ENCODE results near the gene CCDC74A.
"Not testable (repeated sequence)": the region's sequence is repeated elsewhere in the genome, so short reads cannot be mapped to it uniquely, and the experiment has no call there.

The CCDC74A gene

DNA sequence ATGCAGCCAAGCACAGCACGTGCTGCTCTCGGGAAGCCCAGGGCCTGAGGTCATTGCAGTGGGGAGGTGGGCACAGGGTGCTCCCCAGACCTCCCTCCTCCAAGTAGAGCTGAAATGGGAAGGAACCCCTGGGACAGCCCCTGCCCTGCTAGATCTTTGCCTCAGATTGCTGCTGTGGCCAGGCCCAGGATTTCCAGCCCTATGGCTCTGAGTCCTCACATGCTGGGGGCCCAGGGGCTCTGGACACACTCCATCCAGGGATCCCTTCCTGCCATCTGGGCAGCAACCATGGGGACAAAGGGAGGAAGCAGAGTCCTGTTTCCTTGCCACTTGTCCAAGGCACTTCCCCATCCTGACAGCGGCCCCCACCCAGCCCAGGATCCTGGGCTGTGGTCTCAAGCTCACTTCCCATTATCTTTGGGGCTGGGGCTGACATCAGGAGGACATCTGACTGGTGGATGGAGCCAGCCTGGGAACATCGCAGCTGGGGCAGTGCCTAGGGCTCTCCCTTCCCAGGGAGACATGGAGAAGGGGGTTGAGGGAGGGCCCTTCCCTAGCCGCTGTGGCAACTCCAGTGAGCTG, 2.3 kb downstream of the CCDC74A start:
- not testable (repeated sequence) for DNase-seq

DNA sequence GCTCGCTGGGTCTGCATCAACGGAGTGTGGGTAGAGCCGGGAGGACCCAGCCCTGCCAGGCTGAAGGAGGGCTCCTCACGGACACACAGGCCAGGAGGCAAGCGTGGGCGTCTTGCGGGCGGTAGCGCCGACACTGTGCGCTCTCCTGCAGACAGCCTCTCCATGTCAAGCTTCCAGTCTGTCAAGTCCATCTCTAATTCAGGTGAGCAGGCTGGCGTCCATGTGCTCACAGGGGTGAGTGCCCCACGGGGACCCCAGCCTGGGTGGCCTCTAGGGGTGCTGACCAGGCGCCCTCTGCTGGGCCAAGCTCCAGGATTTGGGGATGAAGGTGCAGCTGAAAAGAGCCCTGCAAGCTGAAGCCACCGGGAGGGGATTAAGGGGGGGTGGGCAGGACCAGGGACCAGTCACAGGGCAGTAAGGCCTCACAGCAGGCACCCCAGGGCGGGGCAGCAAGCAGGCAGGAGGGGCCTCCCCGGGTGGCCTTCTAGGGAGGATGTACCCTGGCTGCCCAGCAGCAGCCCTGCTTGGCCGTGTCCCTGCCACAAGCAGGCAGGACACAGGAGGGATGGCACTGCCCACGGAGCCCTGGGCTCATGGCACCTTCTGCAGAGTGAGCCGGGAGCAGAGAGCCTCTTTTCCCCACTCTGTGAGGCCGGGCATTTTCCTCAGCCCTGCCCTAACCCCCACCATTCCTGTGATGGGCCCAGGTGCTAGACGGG, 3.1 kb downstream of the CCDC74A start:
- not testable (repeated sequence) for DNase-seq

DNA sequence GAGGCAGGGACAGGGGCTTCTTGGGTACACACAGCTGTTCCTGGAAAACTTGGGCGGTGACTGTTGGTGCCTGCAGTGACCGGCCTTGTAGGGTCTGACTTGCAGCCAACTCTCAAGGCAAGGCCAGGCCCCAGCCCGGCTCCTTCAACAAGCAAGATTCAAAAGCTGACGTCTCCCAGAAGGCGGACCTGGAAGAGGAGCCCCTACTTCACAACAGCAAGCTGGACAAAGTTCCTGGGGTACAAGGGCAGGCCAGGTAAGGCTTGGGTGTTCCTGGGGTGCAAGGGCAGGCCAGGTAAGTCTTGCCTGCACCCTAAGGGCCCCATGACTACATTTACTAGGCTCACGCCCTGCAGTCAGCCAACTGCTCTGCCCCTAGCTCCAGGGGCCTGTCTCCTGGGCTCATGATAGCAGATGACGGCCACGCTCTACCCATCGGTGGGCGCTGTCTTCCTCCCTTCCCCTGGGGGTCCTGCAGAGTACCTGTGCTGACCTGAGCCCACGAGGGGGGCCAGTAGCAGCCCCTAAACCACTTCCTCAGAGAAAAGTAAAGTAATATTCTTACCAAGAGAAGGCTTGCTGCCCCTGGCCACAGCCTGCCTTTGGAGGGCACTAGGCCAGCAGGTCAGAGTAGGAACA, 4.0 kb downstream of the CCDC74A start:
- DNase-seq, result not testable (repeated sequence)

DNA sequence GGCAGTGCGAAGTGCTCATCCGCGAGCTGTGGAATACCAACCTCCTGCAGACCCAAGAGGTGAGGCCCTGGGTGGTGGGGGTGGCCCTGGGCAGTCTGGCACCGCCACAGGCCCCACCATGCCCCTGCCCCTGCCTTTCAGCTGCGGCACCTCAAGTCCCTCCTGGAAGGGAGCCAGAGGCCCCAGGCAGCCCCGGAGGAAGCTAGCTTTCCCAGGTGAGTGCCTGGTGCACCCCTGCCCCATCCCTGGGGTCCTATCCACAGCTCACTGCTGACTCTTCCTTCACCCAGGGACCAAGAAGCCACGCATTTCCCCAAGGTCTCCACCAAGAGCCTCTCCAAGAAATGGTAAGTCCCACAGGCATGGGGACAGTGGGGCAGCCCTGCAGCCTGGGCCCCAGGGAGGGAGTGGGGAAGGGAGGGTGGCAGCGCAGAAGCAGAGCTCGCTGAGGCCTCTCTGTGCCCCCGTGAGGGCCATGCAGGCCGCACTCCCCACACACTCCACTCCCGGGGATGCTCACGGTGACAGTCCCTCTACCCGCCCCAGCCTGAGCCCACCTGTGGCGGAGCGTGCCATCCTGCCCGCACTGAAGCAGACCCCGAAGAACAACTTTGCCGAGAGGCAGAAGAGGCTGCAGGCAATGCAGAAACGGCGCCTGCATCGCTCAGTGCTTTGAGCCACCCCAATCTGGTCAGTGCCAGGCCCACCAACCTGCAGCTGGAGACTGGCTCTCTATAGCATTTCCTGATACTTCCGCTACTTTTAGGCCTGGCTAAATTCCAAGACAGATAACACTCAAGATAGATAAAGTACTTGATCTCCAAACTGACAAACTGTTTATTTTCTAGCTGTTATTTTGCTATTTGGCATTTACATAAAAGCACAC, 5.3 kb downstream of the CCDC74A start:
- DNase-seq, result not testable (repeated sequence)

DNA sequence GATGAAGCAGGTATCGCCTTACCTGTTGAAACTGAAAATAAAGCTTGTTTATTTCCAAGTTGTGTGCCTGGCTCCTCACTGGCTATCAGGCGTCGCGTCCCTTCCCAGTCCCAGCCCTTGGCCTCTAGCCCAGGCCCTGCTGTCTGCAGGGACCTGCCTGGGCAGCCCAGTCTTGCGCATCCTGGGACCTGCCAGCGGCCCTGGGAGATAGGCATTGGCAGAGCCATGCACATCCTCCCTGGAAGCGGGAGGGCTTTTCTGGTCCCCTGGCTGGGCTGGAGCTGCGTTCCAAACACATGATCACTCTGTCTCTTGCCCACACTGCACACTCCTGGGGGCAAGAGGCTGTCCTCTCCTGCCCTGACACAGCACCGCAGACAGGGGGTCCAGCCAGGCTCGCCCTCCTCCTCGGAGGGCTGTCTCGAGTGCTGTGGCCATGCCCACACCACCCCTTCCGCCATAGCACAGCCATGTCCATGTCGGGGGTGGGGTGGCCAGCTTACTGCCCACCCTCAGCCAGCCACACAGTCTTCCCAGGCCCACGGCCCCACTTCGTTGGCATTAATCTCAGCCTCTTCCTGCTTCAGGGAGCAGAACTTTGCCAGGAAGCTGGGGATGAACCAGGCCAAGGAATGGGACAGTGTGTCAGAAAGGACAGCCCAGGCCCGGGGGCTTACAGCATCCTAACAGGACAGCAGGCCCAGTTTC, 6.1 kb downstream of the CCDC74A start:
- DNase-seq, result not testable (repeated sequence)

DNA sequence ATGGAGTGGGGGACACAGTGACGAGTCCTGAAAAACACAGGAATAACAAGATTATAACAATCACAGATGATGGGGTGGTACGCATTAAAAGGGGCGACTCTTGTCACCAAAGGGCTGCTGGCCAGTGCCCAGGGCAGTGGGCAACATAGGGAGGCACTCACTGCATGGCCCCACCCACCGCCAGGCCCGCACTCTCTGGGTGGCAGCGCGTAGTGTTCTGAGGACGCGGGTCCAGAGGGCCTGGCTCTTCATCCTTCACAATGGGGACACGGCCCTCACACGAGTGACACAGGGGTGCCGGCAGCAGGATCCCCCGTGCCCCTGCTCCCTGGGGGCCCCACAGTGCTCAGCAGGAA, 6.6 kb downstream of the CCDC74A start:
- DNase-seq, result not testable (repeated sequence)

DNA sequence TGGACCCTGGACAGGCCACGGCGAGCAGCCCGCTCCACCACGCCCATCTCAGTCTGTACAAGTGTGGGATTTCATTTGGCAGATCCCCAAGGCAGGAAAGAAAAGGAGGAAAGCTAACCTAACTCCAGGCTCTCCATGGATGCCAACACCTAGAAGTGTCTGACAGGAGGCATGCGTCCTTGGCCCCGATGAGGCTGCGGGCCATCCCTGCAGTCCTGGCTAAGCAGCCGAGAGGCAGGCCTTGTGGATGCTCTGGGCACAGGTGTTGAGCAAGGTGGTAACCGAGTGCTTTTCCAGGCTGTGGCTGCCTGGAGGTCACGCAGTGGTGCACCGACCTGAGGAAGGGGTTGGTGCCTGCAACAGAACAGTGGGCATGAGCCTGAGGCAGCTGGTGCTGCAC, 7.3 kb downstream of the CCDC74A start:
- DNase-seq, result not testable (repeated sequence)

DNA sequence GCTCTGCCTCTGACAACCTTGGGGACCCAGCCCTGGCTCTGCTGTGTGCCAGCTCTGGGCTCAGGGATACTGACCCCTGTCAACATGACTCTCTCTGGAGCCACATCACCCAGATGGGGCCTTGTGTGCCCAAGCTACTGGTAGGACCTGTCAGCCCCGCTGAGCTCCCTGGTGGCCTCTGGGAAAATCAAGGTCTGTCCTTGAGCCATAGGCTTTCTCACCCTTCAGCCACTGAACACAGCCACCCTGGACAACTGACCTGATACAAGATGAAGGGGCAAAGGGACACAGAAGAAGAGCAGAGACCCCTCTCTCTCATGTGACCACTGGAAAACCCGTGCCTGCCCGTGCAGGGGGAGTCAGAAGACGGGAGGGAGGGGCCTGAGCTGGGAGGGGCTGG, 7.8 kb downstream of the CCDC74A start:
- DNase-seq, result no peak

DNA sequence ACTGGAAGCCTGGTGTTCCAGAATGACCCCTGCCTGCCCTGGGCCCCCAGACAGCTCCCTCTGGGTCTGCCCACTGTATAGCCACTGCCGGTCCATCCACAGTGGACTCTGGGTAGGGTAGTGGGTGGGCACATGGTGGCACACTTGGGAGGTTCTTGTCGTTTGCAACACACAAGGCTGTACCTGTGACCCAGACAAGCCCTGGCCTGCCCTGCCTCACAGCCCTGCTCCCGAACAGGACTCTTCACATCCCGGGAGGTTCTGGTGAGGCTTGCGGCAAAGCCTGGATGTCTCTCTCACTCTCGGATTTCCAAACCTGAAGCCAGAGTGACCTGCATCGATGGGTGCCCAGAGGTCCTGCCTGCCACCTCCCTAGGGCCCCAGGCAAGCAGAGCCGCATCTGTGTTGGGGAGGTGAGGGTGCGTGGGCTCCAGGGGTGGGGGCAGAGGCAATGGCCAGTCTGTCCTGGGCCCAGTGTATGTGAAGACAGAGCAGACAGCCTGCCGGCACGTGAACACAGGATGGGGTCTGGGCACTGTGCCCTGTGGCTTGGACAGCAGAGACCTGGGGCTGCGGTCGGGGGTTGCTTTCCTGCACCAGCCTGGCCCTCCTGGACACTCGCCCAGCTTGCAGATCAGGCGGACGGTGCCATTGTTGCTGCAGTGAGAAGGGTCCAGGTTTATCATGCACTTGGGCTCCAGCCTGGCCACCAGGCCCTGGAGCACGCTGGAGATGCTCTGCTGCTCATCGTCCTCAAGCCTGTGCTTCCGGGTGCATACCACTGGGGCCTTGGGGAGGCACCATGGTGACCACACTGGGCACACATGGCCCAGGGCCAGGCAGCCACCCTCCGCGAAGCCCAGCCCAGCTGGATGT, 8.5 kb downstream of the CCDC74A start:
- not testable (repeated sequence) for DNase-seq

DNA sequence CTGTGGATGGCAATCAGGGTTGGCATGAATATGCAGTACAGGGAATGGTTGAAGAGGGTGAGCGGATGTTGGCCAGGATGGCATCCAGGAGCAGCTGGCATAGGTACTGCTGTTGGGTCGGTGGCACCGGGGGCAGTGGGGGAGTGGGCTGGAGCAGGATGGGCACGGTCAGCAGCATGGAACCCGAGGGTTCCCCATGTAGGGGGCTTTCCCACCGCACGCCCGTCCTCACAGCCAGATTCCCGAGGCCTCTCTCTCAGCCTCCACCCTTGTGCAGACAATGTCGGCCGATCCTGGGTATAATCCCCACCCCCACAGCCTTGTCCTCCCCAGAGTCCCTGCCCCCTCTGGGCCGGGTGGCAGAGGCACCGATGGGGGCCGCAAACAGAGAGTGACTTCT, 9.2 kb downstream of the CCDC74A start:
- DNase-seq, result not testable (repeated sequence)

DNA sequence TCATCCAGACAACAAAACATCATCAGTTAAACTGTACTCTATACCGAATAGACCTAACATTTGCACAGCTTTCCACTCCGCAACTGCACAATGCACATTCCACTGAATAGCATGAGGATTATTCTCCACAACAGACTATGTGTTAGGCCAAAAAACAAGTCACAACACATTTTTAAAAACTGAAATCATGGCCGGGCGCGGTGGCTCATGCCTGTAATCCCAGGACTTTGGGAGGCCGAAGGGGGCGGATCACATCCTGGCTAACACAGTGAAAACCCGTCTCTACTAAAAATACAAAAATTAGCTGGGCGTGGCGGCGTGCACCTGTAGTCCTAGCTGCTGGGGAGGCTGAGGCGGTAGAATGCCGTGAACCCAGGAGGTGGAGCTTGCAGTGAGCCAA, 11.2 kb downstream of the CCDC74A start:
- DNase-seq, result not testable (repeated sequence)

DNA sequence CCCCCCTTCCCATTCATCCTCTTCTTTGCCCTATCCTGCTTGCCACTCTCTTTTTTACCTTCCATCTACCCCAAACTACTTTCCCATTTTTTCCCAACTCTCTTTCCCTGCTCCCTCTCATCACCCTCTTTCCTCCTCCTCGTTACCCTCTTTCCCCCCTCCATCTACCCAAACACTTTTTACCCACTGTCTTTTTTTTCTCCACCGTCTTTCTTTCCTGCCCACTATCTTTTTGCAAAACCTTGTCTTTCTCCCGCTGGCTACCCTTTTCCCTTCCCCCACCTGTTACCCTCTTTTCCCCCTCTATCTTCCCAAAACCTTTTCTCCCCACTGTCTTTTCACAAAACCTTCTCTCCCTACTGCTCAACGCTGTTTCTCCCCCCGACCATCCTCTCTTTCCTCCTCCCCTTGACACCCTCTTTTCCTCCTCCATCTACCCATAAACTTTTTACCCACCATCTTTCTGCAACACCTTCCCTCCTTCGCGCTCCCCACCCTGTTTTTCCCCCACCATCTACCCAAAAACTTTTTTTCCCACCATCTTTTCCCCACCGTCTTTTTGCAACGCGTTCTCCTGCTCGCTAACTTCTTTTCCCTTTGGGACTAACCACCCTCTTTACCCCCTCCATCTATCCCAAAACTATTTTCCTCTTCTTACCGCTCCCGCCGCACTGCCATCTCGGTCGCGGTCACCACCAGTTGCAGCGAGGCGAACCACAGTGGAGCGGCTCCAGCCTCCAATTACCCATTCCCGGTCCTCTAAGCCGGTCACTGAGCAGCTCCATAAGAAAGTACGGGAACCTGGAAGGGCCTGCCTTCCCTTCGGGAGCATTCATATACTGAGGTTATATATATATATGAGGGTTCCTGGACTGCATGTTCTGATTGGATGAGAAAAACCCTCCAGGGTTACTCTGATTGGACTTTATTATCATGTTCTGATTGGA, 15.0 kb downstream of the CCDC74A start:
- DNase-seq, result no peak

DNA sequence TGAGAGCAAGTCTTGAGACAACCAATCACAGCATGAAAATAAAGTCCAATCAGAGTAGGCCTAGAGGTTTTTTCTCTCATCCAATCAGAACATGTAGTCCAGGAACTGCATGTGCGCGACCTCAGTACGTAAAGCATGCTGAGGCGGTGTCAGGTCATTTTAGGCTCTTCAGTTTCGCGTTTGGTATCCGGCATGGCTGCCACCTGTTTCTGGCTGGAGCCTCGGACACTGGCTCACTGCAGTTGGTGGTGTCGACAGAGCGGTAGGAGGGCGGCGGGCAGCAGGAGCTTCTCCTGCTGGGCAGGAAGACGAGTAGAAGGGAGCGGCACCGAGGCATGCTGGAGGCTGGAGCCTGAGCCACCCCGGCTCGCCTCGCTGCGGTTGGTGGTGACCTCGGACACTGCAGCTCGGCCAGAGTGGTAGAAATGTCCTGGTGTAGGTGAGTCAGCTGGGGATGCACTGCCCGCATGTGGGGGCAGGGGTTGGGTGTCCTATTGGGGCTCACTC, 15.8 kb downstream of the CCDC74A start:
- DNase-seq, result no peak

DNA sequence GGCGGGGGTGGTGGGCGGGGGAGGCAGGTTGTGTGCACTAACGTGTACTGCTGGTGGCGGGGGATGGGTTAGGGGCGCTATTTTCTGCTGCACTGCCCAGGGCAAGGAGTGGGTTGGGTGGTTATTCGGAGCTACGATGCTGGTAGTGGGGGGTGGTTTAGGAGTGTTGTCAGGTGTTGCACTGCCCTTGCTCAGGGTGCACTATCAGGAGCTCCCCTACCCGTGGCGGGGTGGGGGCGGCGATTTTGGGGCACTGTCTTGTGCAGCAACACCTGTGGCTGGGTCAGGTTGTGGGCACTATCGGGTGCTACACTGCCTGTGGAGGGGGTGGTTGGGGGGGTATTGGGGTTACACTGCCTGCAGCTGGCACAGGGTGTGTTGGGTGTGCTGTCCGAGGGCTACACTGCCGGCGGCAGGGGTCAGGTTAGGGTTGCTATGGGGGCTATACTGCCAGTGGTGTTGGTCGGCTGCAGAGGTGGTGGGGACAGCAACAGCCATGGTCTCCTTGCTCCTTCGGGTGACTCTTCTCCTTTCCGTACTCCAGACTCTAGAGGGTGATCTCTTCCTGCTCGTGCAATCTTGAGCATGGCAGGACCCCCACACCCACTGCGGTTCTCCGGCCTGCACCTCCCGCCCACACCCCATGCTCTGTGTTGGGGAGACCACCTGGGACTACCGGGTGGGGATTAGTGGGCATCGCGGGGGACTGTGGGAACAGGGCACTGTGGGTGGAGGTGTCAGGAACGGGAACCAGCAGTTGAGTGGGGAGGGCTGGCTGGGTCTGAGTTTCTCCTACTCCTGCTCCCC, 16.5 kb downstream of the CCDC74A start:
- not testable (repeated sequence) for DNase-seq

DNA sequence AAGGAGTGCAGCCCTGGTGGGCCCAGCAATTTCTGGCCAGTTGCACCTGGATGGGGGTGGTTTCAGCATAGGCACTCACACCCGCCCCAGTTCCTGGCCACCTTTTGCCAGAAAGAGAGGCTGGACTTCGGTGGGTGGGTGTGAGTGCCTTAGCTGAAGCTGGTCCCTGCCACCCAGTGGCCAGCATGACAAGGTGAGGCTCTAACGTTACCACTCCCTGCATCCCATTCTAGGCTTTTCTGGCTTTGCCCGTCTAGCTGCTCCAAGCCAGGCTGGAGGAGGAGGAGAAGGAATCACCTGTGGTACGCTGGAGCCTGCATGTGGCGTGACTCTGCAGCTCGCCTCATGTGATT, 17.1 kb downstream of the CCDC74A start:
- DNase-seq, result not testable (repeated sequence)

DNA sequence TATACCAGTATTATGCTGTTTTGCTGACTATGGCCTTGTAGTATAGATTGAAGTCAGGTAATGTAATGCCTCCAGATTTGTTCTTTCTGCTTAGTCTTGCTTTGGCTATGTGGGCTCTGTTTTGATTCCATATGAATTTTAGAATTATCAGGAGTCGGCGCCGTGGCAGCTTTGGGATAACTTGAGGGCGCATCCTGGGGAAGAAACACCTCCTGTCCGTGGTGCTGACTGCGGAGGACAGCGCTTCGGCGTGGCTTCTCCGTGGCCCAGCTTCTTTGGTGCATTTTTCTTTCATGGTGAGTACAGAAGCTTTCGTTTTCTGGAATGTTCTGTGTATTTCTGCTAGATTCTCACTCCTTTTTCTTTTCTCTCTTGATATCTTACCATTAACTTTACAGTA, 25.2 kb downstream of the CCDC74A start:
- DNase-seq, result no peak

DNA sequence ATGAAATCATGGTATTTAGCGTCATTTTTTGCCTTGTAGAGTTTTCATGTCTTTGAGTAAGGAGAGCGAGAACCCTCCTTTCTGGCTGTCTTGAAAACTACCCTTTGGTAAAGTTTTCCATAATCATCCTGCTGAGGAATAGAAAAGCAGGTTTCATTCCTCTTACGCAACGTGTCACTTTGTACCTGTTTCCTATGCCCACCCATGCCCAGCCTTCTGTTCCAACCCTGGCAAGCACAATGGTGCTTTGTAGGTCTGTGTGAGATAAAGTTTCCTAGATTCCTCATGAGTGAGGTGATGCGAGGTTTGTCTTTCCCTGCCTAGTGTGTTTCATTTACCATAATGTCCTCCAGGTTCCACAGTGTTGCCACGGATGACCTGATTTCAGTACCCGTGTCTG, 29.3 kb downstream of the CCDC74A start:
- DNase-seq, result no peak

DNA sequence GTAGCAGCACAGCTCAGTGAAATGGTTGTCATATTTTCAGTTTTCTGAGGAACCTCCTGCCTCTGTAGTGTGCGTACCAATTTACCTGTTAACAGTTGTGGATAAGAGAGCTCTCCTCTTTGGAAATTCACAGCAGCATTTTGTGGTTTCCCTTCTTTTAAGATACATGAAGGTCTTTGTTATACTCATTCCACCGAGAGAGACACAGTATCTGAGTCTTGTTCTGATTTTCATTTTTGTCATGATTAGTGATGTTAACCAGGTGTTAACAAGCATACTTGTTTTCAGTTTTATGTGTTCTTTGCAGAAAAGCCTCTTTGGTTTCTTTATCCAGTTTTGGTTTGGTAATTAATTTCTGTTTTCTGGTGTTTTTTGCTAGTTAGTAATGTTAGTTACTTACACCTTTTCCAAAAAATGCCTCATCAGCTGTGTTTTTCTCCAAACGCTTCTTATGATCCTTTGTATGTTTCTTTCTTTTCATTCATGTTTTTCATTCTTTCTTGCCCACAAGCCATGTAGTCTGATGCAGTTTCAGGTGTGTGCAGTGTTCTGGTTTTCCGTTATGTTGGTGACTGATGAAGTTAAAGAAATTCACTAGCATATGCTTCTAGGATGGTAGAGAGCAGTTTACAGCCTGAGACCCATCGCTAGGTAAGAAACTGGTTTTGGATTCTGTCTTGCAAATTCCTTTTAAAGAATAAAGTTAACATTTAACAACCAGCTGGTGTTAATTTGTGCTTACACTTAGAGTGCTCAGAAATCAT, 30.1 kb downstream of the CCDC74A start:
- no peak for DNase-seq

DNA sequence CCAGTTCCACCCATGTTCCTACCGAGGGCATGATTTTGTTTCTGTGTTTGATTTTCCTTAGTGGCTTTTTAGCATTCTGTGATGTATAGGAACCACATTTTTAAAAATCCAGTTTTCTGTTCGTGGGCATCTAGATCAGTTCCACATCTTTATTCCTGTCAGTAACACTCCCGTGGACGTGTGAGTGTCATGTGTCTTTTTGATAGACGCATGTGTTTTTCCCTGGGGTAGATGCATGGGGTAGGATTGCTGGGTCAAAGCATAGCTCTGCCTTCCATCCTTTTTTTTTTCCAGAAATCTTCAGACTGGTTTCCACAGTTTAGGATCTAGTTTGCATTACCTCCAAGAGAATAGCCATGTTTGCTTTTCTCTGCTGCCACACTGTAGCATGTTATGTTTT, 38.7 kb downstream of the CCDC74A start:
- DNase-seq, result no peak
